ENCODE data around the gene TRMT1.

TRMT1 gene

GRCh38 chr19:13138171-13138915 lies 21.8 kb upstream of the TRMT1 start:
- Histone ChIP-seq H3K27me3 (ENCODE audit: insufficient read depth, poor library complexity, severe bottlenecking) (no peaks in the 10 kb centered on the region), H3K4me3 (replicated peaks; ENCODE audit: insufficient read depth, low read length) (no peak overlapping the region), H3K27ac (replicated peaks) (peak overlapping the region; percentile 50)
- no peak for DNase-seq (ENCODE audit: low read depth in 1 of 2, low spot score in 1 of 2)
- TF ChIP-seq CTCF (IDR thresholded peaks at IDR 0.05; ENCODE audit: insufficient read depth, low read length) (no peak), POLR2AphosphoS5 (IDR thresholded peaks at IDR 0.05; ENCODE audit: low read depth) (peak; percentile 15; the same call in 1 of the 2 replicates), GABPA (IDR thresholded peaks at IDR 0.05; ENCODE audit: low read depth) (no peak), SPI1 (IDR thresholded peaks at IDR 0.05; ENCODE audit: borderline replicate concordance, low read depth) (no peak), REST (IDR thresholded peaks at IDR 0.05; ENCODE audit: insufficient replicate concordance, low read depth) (no peak)

- H3K4me3 ChIP-seq (replicated peaks; ENCODE audit: insufficient read depth, low read length), result no peak overlapping the region
- TF ChIP-seq REST (IDR thresholded peaks at IDR 0.05; ENCODE audit: insufficient replicate concordance, low read depth) (no peak), SPI1 (IDR thresholded peaks at IDR 0.05; ENCODE audit: borderline replicate concordance, low read depth) (no peak), POLR2AphosphoS5 (IDR thresholded peaks at IDR 0.05; ENCODE audit: low read depth) (no peak), GABPA (IDR thresholded peaks at IDR 0.05; ENCODE audit: low read depth) (no peak), CTCF (IDR thresholded peaks at IDR 0.05; ENCODE audit: insufficient read depth, low read length) (no peak)
- H3K27me3 ChIP-seq (ENCODE audit: insufficient read depth, poor library complexity, severe bottlenecking), result no peaks in the 10 kb centered on the region
- no peak overlapping the region for H3K27ac ChIP-seq (replicated peaks)
- no peak for DNase-seq (ENCODE audit: low read depth in 1 of 2, low spot score in 1 of 2)
These were observed 20.8 kb upstream of the TRMT1 start for GRCh38 chr19:13137290-13137794.

GRCh38 chr19:13135068-13136062 lies 18.8 kb upstream of the TRMT1 start:
- Histone ChIP-seq H3K27me3 (ENCODE audit: insufficient read depth, poor library complexity, severe bottlenecking) (no peaks in the 10 kb centered on the region), H3K27ac (replicated peaks) (no peak overlapping the region), H3K4me3 (replicated peaks; ENCODE audit: insufficient read depth, low read length) (no peak overlapping the region)
- TF ChIP-seq POLR2AphosphoS5 (IDR thresholded peaks at IDR 0.05; ENCODE audit: low read depth) (no peak), REST (IDR thresholded peaks at IDR 0.05; ENCODE audit: insufficient replicate concordance, low read depth) (no peak), CTCF (IDR thresholded peaks at IDR 0.05; ENCODE audit: insufficient read depth, low read length) (no peak), GABPA (IDR thresholded peaks at IDR 0.05; ENCODE audit: low read depth) (no peak)
- DNase-seq (ENCODE audit: low read depth in 1 of 2, low spot score in 1 of 2), result no peak

Measured in HL-60 (cell line).